ENCODE measurements around the gene RNU6-1. TPM values are rescaled to one million over a fixed set of nuclear protein-coding genes. Genes with fewer than 3 reads are reported as not detected.

Gene RNU6-1
- total RNA-seq, 1 experiment from 2014 or later = not detected

DNA sequence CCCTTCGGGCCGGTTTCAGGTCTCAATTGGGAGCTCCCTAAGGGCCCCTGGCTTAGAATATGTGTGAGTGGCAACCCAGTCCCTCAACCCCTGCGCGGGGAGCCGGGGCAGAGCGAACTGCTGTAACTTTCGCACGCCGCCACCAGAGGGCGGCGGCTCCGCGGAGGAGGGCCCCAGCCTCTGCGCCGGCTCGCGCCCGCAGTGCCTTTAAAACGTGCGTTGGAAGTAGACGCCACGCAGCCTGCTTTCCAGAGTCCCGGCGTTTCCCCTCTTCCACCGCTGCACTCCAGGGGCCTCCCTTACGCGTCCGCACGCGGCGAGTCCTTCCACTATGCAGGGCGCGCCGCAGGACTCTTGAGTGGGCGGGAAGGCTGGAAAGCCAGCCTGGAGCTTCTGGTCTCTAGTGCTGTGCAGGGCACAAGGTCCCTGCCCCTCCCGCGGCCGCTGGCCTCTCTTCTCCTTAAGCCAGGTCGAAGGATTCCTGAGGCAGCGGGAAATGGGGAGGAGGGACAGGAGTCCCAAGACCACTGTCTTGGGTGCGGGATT lies 23.7 kb upstream of the RNU6-1 start (continued):
- TF ChIP-seq, protein P1, sequence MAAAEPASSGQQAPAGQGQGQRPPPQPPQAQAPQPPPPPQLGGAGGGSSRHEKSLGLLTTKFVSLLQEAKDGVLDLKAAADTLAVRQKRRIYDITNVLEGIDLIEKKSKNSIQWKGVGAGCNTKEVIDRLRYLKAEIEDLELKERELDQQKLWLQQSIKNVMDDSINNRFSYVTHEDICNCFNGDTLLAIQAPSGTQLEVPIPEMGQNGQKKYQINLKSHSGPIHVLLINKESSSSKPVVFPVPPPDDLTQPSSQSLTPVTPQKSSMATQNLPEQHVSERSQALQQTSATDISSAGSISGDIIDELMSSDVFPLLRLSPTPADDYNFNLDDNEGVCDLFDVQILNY (CRISPR knock-in tag; IDR thresholded peaks at IDR 0.05) = peak; percentile 79; the same call in 1 of the 2 replicates
- TF ChIP-seq NFE2L1 (CRISPR knock-in tag; IDR thresholded peaks at IDR 0.05) (no peak), MYBL2 (CRISPR knock-in tag; IDR thresholded peaks at IDR 0.05) (peak; percentile 21; the same call in 1 of the 2 replicates), PRRX2 (CRISPR knock-in tag; IDR thresholded peaks at IDR 0.05) (no peak), ZNF423 (CRISPR knock-in tag; IDR thresholded peaks at IDR 0.05) (0 out of 2 replicates have a peak, but pooled peaks have one; percentile 17), SMAD4 (CRISPR knock-in tag; IDR thresholded peaks at IDR 0.05) (0 out of 2 replicates have a peak, but pooled peaks have one; percentile 40), TEAD4 (CRISPR knock-in tag; IDR thresholded peaks at IDR 0.05) (peak; percentile 42; the same call in 1 of the 2 replicates), FOXK1 (CRISPR knock-in tag; IDR thresholded peaks at IDR 0.05) (no peak), ZBTB21 (CRISPR knock-in tag; IDR thresholded peaks at IDR 0.05; ENCODE audit: borderline replicate concordance) (0 out of 2 replicates have a peak, but pooled peaks have one; percentile 32)
- TF ChIP-seq, protein P2, sequence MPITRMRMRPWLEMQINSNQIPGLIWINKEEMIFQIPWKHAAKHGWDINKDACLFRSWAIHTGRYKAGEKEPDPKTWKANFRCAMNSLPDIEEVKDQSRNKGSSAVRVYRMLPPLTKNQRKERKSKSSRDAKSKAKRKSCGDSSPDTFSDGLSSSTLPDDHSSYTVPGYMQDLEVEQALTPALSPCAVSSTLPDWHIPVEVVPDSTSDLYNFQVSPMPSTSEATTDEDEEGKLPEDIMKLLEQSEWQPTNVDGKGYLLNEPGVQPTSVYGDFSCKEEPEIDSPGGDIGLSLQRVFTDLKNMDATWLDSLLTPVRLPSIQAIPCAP (CRISPR knock-in tag; IDR thresholded peaks at IDR 0.05) = no peak
- TF ChIP-seq, protein P3, sequence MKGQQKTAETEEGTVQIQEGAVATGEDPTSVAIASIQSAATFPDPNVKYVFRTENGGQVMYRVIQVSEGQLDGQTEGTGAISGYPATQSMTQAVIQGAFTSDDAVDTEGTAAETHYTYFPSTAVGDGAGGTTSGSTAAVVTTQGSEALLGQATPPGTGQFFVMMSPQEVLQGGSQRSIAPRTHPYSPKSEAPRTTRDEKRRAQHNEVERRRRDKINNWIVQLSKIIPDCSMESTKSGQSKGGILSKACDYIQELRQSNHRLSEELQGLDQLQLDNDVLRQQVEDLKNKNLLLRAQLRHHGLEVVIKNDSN (CRISPR knock-in tag; IDR thresholded peaks at IDR 0.05) = peak; percentile 52; the same call in 1 of the 2 replicates
- TF ChIP-seq, protein P4, sequence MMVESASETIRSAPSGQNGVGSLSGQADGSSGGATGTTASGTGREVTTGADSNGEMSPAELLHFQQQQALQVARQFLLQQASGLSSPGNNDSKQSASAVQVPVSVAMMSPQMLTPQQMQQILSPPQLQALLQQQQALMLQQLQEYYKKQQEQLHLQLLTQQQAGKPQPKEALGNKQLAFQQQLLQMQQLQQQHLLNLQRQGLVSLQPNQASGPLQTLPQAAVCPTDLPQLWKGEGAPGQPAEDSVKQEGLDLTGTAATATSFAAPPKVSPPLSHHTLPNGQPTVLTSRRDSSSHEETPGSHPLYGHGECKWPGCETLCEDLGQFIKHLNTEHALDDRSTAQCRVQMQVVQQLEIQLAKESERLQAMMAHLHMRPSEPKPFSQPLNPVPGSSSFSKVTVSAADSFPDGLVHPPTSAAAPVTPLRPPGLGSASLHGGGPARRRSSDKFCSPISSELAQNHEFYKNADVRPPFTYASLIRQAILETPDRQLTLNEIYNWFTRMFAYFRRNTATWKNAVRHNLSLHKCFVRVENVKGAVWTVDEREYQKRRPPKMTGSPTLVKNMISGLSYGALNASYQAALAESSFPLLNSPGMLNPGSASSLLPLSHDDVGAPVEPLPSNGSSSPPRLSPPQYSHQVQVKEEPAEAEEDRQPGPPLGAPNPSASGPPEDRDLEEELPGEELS (CRISPR knock-in tag; IDR thresholded peaks at IDR 0.05) = 0 out of 2 replicates have a peak, but pooled peaks have one; percentile 48

DNA sequence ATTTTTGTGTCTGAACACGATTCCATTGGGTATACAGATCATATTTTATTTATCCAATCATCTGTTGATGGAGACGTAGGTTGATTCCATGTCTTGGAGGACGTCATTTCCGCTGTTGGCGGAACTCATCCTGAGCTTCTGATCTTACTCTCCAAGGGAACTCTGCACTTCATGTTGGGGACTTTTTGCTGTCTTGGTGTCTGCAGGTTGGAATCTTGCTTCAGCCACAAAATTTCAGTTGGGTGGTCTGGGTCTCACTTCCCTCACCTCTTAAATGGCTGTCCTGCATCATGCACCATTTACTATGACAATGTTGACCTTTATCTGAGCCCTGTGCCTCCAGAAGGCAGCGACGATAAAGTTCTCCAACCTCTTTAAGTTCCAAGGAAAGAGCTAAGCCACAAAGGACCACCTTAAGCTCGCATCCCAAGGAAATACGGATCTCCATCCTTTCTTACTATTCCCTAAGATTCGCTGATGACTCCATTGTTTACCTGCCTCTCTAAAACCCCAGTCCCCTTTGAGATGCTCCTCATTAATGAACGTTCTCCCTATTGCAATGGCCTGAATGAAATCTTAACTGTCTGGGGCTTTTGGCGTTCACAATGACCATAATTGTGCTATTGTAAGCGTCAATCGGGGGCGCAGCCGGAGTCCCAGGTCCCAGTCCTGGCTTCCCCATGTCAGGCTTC lies 23.1 kb upstream of the RNU6-1 start:
- H3K4me3 Mint-ChIP-seq = peak overlapping the region; percentile 65
- no peaks in the 10 kb centered on the region for H3K9me3 Mint-ChIP-seq
- ATAC-seq (no peak), DNase-seq (ENCODE audit: low spot score) (no peak)
- ChIA-PET CTCF (interaction anchor here (0.5 to 2.5 kb wide), 36 partner anchors 9 to 444 kb away, joined by 3 to 43 read pairs (median 5); partner anchors contain the start of gene PIAS1), POLR2A (interaction anchor here (0.8 to 2.2 kb wide), 3 partner anchors 10 to 191 kb away, joined by 3 to 5 read pairs (median 4); partner anchors contain the start of gene PIAS1)
- H3K36me3 Mint-ChIP-seq = no peaks in the 10 kb centered on the region
- H3K27ac Mint-ChIP-seq = no peak overlapping the region
- peaks cover 21% of the 10 kb centered on the region for H3K4me1 Mint-ChIP-seq
- peaks cover 26% of the 10 kb centered on the region for H3K27me3 Mint-ChIP-seq (ENCODE audit: low read depth)
- TF ChIP-seq ZNF138 (CRISPR knock-in tag; conservative IDR thresholded peaks at IDR 0.05) (no peak), CREM (CRISPR knock-in tag; IDR thresholded peaks at IDR 0.05) (no peak), ATF1 (CRISPR knock-in tag; IDR thresholded peaks at IDR 0.05) (no peak), JUN (CRISPR knock-in tag; IDR thresholded peaks at IDR 0.05) (no peak), ZNF671 (CRISPR knock-in tag; IDR thresholded peaks at IDR 0.05) (no peak), MYBL2 (CRISPR knock-in tag; IDR thresholded peaks at IDR 0.05) (no peak), IRF2 (CRISPR knock-in tag; IDR thresholded peaks at IDR 0.05; ENCODE audit: borderline replicate concordance, low read depth) (no peak), ZNF121 (CRISPR knock-in tag; IDR thresholded peaks at IDR 0.05) (no peak), KAT7 (CRISPR knock-in tag; IDR thresholded peaks at IDR 0.05; ENCODE audit: borderline replicate concordance) (no peak)
- TF ChIP-seq, protein P5, sequence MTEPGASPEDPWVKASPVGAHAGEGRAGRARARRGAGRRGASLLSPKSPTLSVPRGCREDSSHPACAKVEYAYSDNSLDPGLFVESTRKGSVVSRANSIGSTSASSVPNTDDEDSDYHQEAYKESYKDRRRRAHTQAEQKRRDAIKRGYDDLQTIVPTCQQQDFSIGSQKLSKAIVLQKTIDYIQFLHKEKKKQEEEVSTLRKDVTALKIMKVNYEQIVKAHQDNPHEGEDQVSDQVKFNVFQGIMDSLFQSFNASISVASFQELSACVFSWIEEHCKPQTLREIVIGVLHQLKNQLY (CRISPR knock-in tag; IDR thresholded peaks at IDR 0.05) = no peak
- TF ChIP-seq, protein P6, sequence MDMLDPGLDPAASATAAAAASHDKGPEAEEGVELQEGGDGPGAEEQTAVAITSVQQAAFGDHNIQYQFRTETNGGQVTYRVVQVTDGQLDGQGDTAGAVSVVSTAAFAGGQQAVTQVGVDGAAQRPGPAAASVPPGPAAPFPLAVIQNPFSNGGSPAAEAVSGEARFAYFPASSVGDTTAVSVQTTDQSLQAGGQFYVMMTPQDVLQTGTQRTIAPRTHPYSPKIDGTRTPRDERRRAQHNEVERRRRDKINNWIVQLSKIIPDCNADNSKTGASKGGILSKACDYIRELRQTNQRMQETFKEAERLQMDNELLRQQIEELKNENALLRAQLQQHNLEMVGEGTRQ (CRISPR knock-in tag; IDR thresholded peaks at IDR 0.05) = no peak
- TF ChIP-seq, protein P7, sequence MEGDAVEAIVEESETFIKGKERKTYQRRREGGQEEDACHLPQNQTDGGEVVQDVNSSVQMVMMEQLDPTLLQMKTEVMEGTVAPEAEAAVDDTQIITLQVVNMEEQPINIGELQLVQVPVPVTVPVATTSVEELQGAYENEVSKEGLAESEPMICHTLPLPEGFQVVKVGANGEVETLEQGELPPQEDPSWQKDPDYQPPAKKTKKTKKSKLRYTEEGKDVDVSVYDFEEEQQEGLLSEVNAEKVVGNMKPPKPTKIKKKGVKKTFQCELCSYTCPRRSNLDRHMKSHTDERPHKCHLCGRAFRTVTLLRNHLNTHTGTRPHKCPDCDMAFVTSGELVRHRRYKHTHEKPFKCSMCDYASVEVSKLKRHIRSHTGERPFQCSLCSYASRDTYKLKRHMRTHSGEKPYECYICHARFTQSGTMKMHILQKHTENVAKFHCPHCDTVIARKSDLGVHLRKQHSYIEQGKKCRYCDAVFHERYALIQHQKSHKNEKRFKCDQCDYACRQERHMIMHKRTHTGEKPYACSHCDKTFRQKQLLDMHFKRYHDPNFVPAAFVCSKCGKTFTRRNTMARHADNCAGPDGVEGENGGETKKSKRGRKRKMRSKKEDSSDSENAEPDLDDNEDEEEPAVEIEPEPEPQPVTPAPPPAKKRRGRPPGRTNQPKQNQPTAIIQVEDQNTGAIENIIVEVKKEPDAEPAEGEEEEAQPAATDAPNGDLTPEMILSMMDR (IDR thresholded peaks at IDR 0.05) = no peak
- TF ChIP-seq, protein P8, sequence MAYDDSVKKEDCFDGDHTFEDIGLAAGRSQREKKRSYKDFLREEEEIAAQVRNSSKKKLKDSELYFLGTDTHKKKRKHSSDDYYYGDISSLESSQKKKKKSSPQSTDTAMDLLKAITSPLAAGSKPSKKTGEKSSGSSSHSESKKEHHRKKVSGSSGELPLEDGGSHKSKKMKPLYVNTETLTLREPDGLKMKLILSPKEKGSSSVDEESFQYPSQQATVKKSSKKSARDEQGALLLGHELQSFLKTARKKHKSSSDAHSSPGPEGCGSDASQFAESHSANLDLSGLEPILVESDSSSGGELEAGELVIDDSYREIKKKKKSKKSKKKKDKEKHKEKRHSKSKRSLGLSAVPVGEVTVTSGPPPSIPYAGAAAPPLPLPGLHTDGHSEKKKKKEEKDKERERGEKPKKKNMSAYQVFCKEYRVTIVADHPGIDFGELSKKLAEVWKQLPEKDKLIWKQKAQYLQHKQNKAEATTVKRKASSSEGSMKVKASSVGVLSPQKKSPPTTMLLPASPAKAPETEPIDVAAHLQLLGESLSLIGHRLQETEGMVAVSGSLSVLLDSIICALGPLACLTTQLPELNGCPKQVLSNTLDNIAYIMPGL (CRISPR knock-in tag; IDR thresholded peaks at IDR 0.05) = no peak
- TF ChIP-seq, protein P9, sequence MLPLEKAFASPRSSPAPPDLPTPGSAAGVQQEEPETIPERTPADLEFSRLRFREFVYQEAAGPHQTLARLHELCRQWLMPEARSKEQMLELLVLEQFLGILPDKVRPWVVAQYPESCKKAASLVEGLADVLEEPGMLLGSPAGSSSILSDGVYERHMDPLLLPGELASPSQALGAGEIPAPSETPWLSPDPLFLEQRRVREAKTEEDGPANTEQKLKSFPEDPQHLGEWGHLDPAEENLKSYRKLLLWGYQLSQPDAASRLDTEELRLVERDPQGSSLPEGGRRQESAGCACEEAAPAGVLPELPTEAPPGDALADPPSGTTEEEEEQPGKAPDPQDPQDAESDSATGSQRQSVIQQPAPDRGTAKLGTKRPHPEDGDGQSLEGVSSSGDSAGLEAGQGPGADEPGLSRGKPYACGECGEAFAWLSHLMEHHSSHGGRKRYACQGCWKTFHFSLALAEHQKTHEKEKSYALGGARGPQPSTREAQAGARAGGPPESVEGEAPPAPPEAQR (CRISPR knock-in tag; IDR thresholded peaks at IDR 0.05) = no peak
